ENCODE measurements around the gene CMIP.
"Not testable (repeated sequence)": the region's sequence is repeated elsewhere in the genome, so short reads cannot be mapped to it uniquely, and the experiment has no call there.

- not testable (repeated sequence) for TF ChIP-seq CTCF (IDR thresholded peaks at IDR 0.05; ENCODE audit: borderline replicate concordance, extremely low read depth, low read length, poor library complexity, severe bottlenecking); EZH2 (IDR thresholded peaks at IDR 0.05; ENCODE audit: borderline replicate concordance, low read depth, low read length, severe bottlenecking)
These were observed 22.5 kb upstream of the CMIP start for GRCh38 chr16:81422153-81422552.
